ENCODE measurements around the gene CELSR1. TPM values are rescaled to one million over a fixed set of nuclear protein-coding genes. Genes with fewer than 3 reads are reported as not detected.

CELSR1 gene
- total RNA-seq, 1 experiment from 2014 or later: 22.6 TPM

- Histone ChIP-seq H3K27ac (ENCODE audit: insufficient read length, low read depth, low read length) (no peak overlapping the region), H3K4me1 (ENCODE audit: insufficient read depth, low read length) (no peaks in the 10 kb centered on the region), H4K91ac (ENCODE audit: insufficient read length, low read depth, low read length) (no peak overlapping the region), H3K4ac (ENCODE audit: low read depth, low read length) (no peak overlapping the region), H2BK5ac (ENCODE audit: insufficient read length, low read length) (no peak overlapping the region), H3K27me3 (ENCODE audit: insufficient read depth, low read length) (no peaks in the 10 kb centered on the region; the same call in 1 of the 2 replicates), H2BK15ac (ENCODE audit: low read depth, low read length) (no peak overlapping the region), H2AFZ (ENCODE audit: low read length) (no peak overlapping the region), H2BK120ac (ENCODE audit: low read depth, low read length, poor library complexity, severe bottlenecking) (no peak overlapping the region), H2BK20ac (ENCODE audit: low read depth, low read length, poor library complexity, severe bottlenecking) (no peak overlapping the region), H3K9ac (ENCODE audit: extremely low read depth, insufficient read length, low read length) (no peak overlapping the region), H3K23me2 (ENCODE audit: insufficient read length, low read depth, low read length, poor library complexity, severe bottlenecking) (no peaks in the 10 kb centered on the region), H3K4me2 (ENCODE audit: insufficient read depth, insufficient read length, low read length) (no peak overlapping the region), H2AK5ac (ENCODE audit: insufficient read length, low read length) (no peak overlapping the region), H3K79me1 (ENCODE audit: insufficient read depth, low read depth, low read length, poor library complexity, severe bottlenecking) (no peaks in the 10 kb centered on the region), H3K79me2 (ENCODE audit: insufficient read depth, low read length) (no peaks in the 10 kb centered on the region), H4K8ac (replicated peaks; ENCODE audit: insufficient read length, low read depth, low read length) (no peak overlapping the region), H2BK12ac (ENCODE audit: insufficient read length, low read depth, low read length) (no peak overlapping the region), H4K5ac (ENCODE audit: insufficient read length, low read depth, low read length) (no peak overlapping the region), H3K9me3 (ENCODE audit: control insufficient read depth, low read depth, low read length) (no peaks in the 10 kb centered on the region), H3K23ac (ENCODE audit: insufficient read length, low read depth, low read length) (no peak overlapping the region), H3K18ac (ENCODE audit: insufficient read length, low read depth, low read length) (no peak overlapping the region), H3K56ac (ENCODE audit: insufficient read length, low read depth, low read length) (no peak overlapping the region), H3K14ac (ENCODE audit: insufficient read depth, low read length) (no peak overlapping the region), H3T11ph (ENCODE audit: low read length) (no peak overlapping the region), H4K20me1 (ENCODE audit: control insufficient read depth, insufficient read depth, insufficient read length) (no peaks in the 10 kb centered on the region)
- Mint-ChIP-seq H3K27ac (no peak overlapping the region), H3K4me1 (peaks cover 16 to 26% of the 10 kb centered on the region in 2 experiments), H3K4me3 (no peak overlapping the region), H3K9me3 (no peaks in the 10 kb centered on the region), H3K36me3 (ENCODE audit: insufficient read depth in 1 of 3, low read depth in 3 of 3) (peaks cover 0 to 6% (median 4%) of the 10 kb centered on the region in 3 experiments; a peak in 2 of 7 replicates), H3K27me3 (ENCODE audit: low read depth) (no peaks in the 10 kb centered on the region)
- DNase-seq: no peak
- WGBS (ENCODE audit: extremely low coverage, insufficient read length, low lambda C conversion rate): no CpG with 5 or more reads among the region's 16 CpGs
- no peak for TF ChIP-seq CTCF (conservative IDR thresholded peaks at IDR 0.05)
Observed at GRCh38 chr22:46452195-46453005, 85.0 kb downstream of the CELSR1 start.

All from H9 (cell line).